GM21360 (cell line): ENCODE data around the gene FGF21.
"Not testable (repeated sequence)": the region's sequence is repeated elsewhere in the genome, so short reads cannot be mapped to it uniquely, and the experiment has no call there.

ENCODE experiments used
- ATAC-seq: cut with Tn5 transposase; IDR thresholded peaks from one replicate; pipeline ENCODE4 v1.9.1; 2021; ENCODE audit warnings: mild to moderate bottlenecking, moderate library complexity; ENCODE audit not compliant: unreplicated experiment

FGF21 gene

GRCh38 chr19:48751845-48752495 lies 3.4 kb upstream of the FGF21 start:
- ATAC-seq, result no peak

- ATAC-seq, result no peak
Observed at GRCh38 chr19:48752496-48753365, 2.6 kb upstream of the FGF21 start, which contains the start of gene FUT1. TSS of gene FUT1 (minus strand) at chr19:48752641. CDS start at chr19:48751281, 1,360 bp downstream.

- no peak for ATAC-seq
Observed at GRCh38 chr19:48755787-48756186, 463 bp downstream of the FGF21 start.

GRCh38 chr19:48756212-48756611 lies 888 bp downstream of the FGF21 start:
- no peak for ATAC-seq

- no peak for ATAC-seq
Observed at GRCh38 chr19:48756686-48757085, 1.4 kb downstream of the FGF21 start.

GRCh38 chr19:48757089-48757675 lies 1.9 kb downstream of the FGF21 start:
- no peak for ATAC-seq

- no peak for ATAC-seq
Observed at GRCh38 chr19:48757741-48758144, 2.4 kb downstream of the FGF21 start.

GRCh38 chr19:48760504-48761205 lies 5.3 kb downstream of the FGF21 start:
- ATAC-seq, result no peak

- not testable (repeated sequence) for ATAC-seq
Observed at GRCh38 chr19:48765816-48766215, 10.5 kb downstream of the FGF21 start.

GRCh38 chr19:48768171-48768753 lies 12.9 kb downstream of the FGF21 start:
- not testable (repeated sequence) for ATAC-seq

GRCh38 chr19:48768994-48769713 lies 13.8 kb downstream of the FGF21 start:
- no peak for ATAC-seq

GRCh38 chr19:48770266-48770665 lies 14.9 kb downstream of the FGF21 start:
- ATAC-seq, result no peak

GRCh38 chr19:48770734-48771472 lies 15.6 kb downstream of the FGF21 start:
- no peak for ATAC-seq

- no peak for ATAC-seq
Observed at GRCh38 chr19:48772503-48772953, 17.2 kb downstream of the FGF21 start.

- ATAC-seq, result no peak
Observed at GRCh38 chr19:48777139-48777538, 21.8 kb downstream of the FGF21 start.

- ATAC-seq, result no peak
Observed at GRCh38 chr19:48777720-48778119, 22.4 kb downstream of the FGF21 start.

- no peak for ATAC-seq
Observed at GRCh38 chr19:48779636-48780035, 24.3 kb downstream of the FGF21 start.

GRCh38 chr19:48780631-48781391 lies 25.5 kb downstream of the FGF21 start:
- no peak for ATAC-seq

GRCh38 chr19:48784527-48784926 lies 29.2 kb downstream of the FGF21 start:
- ATAC-seq, result no peak
